ENCODE measurements around the gene PRKN. TPM values are rescaled to one million over a fixed set of nuclear protein-coding genes. Genes with fewer than 3 reads are reported as not detected.
A peak's percentile ranks its signal among the peaks of the same experiment; 100 is the strongest.

Gene PRKN
- total RNA-seq, 1 experiment from 2014 or later: 1.2 TPM

DNA sequence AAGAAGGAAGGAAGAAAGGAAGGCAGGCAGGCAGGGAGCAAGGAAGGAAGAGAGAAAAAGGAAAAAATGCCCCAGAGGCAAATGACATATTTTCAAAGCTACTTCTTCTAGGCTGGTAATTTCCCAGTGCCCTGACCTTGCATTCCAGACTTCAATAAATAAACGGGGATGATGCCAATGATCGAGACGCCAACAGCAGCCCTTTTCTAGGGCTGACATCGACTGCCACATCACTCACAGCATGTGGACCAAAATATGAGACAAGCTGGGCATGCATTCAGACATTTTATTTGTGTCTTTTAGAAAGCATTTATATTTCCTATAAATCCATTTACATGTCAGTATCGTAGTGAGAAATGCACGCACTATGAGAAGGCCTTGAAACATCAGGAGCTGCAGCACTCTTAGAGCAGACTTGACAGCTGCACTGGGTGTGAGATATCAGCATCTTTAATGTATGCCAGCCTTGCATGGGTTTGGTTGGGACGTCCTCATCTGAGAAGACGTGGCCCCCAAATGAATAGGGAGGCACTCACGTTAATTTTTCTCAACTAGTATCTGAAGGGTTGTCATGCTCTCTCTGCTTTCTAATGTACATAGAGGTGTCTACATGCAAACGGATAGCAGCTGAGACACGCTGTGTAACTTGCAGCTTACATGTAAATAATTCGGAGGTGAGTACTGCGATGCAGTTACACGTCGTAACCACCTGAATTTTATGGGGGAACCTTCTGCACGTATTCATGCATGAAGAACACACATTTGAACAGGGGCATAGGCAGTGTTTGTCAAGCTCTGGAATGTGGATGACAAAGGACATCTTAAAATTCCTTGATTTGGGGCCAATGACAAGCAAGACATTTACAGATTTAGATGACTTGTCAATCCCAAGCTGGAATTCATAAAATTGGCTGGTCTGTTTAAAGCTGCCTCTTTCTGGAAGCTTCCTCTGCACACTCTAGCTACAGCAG, 1304.6 kb downstream of the PRKN start:
- no peak overlapping the region for H3K4me3 ChIP-seq (ENCODE audit: low read depth, low read length, poor library complexity, severe bottlenecking)
- H3K9me3 ChIP-seq (ENCODE audit: low read depth, low read length, poor library complexity, severe bottlenecking): no peaks in the 10 kb centered on the region
- POLR2A ChIA-PET (ENCODE audit: low non-redundant PET): no interaction called here
- no peaks in the 10 kb centered on the region for H3K36me3 ChIP-seq (ENCODE audit: insufficient read depth, low read length, poor library complexity, severe bottlenecking)
- H3K27ac ChIP-seq (ENCODE audit: low read depth, low read length, poor library complexity, severe bottlenecking): no peak overlapping the region
- CTCF ChIA-PET: no interaction called here
- peaks cover 3% of the 10 kb centered on the region for H3K27me3 ChIP-seq (replicated peaks; ENCODE audit: insufficient read depth, low read depth, low read length, poor library complexity)
- intact Hi-C loops (cut with micrococcal nuclease; ENCODE audit: unreplicated experiment): no loop called here
- H3K4me1 ChIP-seq (ENCODE audit: insufficient read depth, low read length, poor library complexity, severe bottlenecking): peaks cover 3% of the 10 kb centered on the region
- no TSS peak for BruUV-seq (replicated peaks)
- no peak for DNase-seq (ENCODE audit: low spot score)
- TF ChIP-seq EZH2 (IDR thresholded peaks at IDR 0.05; ENCODE audit: borderline replicate concordance, low read depth, low read length, poor library complexity, severe bottlenecking) (no peak), CTCF (conservative IDR thresholded peaks at IDR 0.05; ENCODE audit: low read depth, low read length) (no peak)

GRCh38 chr6:161418463-161418945, 1309.1 kb downstream of the PRKN start:
- BruUV-seq (replicated peaks): no TSS peak
- no peak overlapping the region for H3K4me3 ChIP-seq (ENCODE audit: low read depth, low read length, poor library complexity, severe bottlenecking)
- no peaks in the 10 kb centered on the region for H3K36me3 ChIP-seq (ENCODE audit: insufficient read depth, low read length, poor library complexity, severe bottlenecking)
- H3K27me3 ChIP-seq (replicated peaks; ENCODE audit: insufficient read depth, low read depth, low read length, poor library complexity): peaks cover 3% of the 10 kb centered on the region
- ChIA-PET CTCF (interaction anchor here (0.6 to 1.6 kb wide), 11 partner anchors 18 to 504 kb away, joined by 3 to 14 read pairs (median 3); no protein-coding TSS in a partner anchor), POLR2A (ENCODE audit: low non-redundant PET) (no interaction called here)
- intact Hi-C loops (cut with micrococcal nuclease; ENCODE audit: unreplicated experiment): loop anchor here (1.0 kb wide), 1 partner anchor 277 kb away; no protein-coding TSS in a partner anchor
- no peaks in the 10 kb centered on the region for H3K9me3 ChIP-seq (ENCODE audit: low read depth, low read length, poor library complexity, severe bottlenecking)
- H3K4me1 ChIP-seq (ENCODE audit: insufficient read depth, low read length, poor library complexity, severe bottlenecking): peaks cover 10% of the 10 kb centered on the region
- TF ChIP-seq EZH2 (IDR thresholded peaks at IDR 0.05; ENCODE audit: borderline replicate concordance, low read depth, low read length, poor library complexity, severe bottlenecking): no peak
- TF ChIP-seq CTCF (conservative IDR thresholded peaks at IDR 0.05; ENCODE audit: low read depth, low read length): peak; percentile 77
- H3K27ac ChIP-seq (ENCODE audit: low read depth, low read length, poor library complexity, severe bottlenecking): no peak overlapping the region
- DNase-seq (ENCODE audit: low spot score): peak; percentile 79

DNA sequence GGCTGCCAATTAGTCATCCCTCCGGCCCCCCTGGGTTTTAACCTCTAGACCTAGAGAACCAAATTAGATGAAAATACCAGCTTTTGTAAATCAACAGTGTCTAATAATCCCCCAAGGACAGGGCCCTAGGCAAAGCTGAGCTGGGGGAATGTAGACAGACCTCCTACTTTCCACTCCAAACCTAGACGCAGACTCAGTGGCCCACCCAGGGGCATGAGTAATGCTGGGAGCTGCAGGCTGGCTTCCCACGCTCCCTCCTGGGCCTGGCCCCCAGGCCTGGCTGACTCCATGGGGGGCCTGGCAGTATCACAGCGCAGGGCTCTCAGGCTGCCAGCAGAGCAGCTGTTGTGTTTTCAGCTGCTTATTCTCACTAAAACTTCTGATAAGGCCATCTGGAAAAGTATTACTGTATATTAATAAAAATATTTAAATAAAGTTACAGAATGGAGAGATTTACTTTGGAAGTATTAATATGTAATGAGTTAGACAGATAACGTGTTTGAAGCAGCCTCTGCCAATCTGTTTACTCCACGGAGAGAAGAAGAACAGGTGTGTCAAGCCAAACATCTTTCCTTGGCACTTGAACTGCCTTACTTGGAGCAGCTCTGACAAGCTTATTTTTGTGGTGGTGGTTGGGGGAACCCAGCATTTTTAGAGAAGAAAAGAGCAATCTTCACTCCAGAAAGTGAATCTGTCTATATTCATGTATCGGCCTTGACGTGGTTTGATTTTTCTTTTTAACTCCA, 1309.7 kb downstream of the PRKN start:
- CTCF ChIA-PET: interaction anchor here (0.6 to 1.6 kb wide), 10 partner anchors 17 to 505 kb away, joined by 3 to 14 read pairs (median 3); no protein-coding TSS in a partner anchor
- H3K27ac ChIP-seq (ENCODE audit: low read depth, low read length, poor library complexity, severe bottlenecking): no peak overlapping the region
- no TSS peak for BruUV-seq (replicated peaks)

More for the DNA sequence above, 1309.7 kb downstream of the PRKN start:
- H3K36me3 ChIP-seq (ENCODE audit: insufficient read depth, low read length, poor library complexity, severe bottlenecking): no peaks in the 10 kb centered on the region
- intact Hi-C loops (cut with micrococcal nuclease; ENCODE audit: unreplicated experiment): loop anchor here (1.0 kb wide), 1 partner anchor 277 kb away; no protein-coding TSS in a partner anchor
- peaks cover 3% of the 10 kb centered on the region for H3K27me3 ChIP-seq (replicated peaks; ENCODE audit: insufficient read depth, low read depth, low read length, poor library complexity)
- no peak overlapping the region for H3K4me3 ChIP-seq (ENCODE audit: low read depth, low read length, poor library complexity, severe bottlenecking)
- POLR2A ChIA-PET (ENCODE audit: low non-redundant PET): no interaction called here
- H3K4me1 ChIP-seq (ENCODE audit: insufficient read depth, low read length, poor library complexity, severe bottlenecking): peaks cover 10% of the 10 kb centered on the region
- DNase-seq (ENCODE audit: low spot score): peak; percentile 82
- TF ChIP-seq CTCF (conservative IDR thresholded peaks at IDR 0.05; ENCODE audit: low read depth, low read length): no peak
- no peak for TF ChIP-seq EZH2 (IDR thresholded peaks at IDR 0.05; ENCODE audit: borderline replicate concordance, low read depth, low read length, poor library complexity, severe bottlenecking)
- no peaks in the 10 kb centered on the region for H3K9me3 ChIP-seq (ENCODE audit: low read depth, low read length, poor library complexity, severe bottlenecking)

All from A673 (cell line).